Lung (tissue), 12 donors: Measurements from ENCODE around the gene TMEM181. TPM values are rescaled to one million over a fixed set of nuclear protein-coding genes. Genes with fewer than 3 reads are reported as not detected.

Source experiments
- ATAC-seq: fragments of 200-7000 bp; cut with Tn5 transposase; one replicate; pipeline ENCODE4 v1.9.1; 2020; ENCODE audit warnings: moderate number of reproducible peaks; ENCODE audit not compliant: insufficient read depth, low FRiP score
- DNase-seq, 3 donors: peaks; one replicate each; pipeline ENCODE4 v3.0.0-alpha.2; 2013 to 2017
- H3K27ac ChIP-seq, 2 donors: one replicate each; pipeline ENCODE4 v1.5.1; 2013; ENCODE audit warnings: mild to moderate bottlenecking in 2 of 2, moderate library complexity in 2 of 2, control low read depth in 1 of 2, inconsistent platforms in 1 of 2, low read depth in 1 of 2, low read length in 1 of 2
- H3K27me3 ChIP-seq, 3 donors: one replicate each; pipeline ENCODE4 v1.5.1; 2013; ENCODE audit warnings: low read length in 2 of 3; ENCODE audit not compliant: control insufficient read depth in 3 of 3, insufficient read depth in 3 of 3
- H3K36me3 ChIP-seq, 4 donors: one replicate each; pipeline ENCODE4 v1.5.1; 2013; ENCODE audit warnings: low read length in 4 of 4, mild to moderate bottlenecking in 1 of 4, moderate library complexity in 1 of 4; ENCODE audit not compliant: control insufficient read depth in 4 of 4, insufficient read depth in 4 of 4
- H3K4me1 ChIP-seq, 5 donors: one replicate each; pipeline ENCODE4 v1.5.1; 2013; ENCODE audit warnings: low read length in 5 of 5, mild to moderate bottlenecking in 2 of 5, moderate library complexity in 1 of 5; ENCODE audit not compliant: control insufficient read depth in 5 of 5, insufficient read depth in 5 of 5
- H3K4me3 ChIP-seq: one replicate; pipeline ENCODE4 v1.5.1; 2013; ENCODE audit warnings: mild to moderate bottlenecking, control low read depth, moderate library complexity
- H3K9ac ChIP-seq, 2 donors: one replicate each; pipeline ENCODE4 v1.5.1; 2013; ENCODE audit warnings: low read length in 2 of 2, control low read depth in 1 of 2; ENCODE audit not compliant: insufficient read depth in 1 of 2
- H3K9me3 ChIP-seq, 4 donors: one replicate each; pipeline ENCODE4 v1.5.1; 2013; ENCODE audit warnings: low read length in 3 of 4, mild to moderate bottlenecking in 1 of 4, moderate library complexity in 1 of 4; ENCODE audit not compliant: control insufficient read depth in 4 of 4, insufficient read depth in 3 of 4
- CTCF ChIP-seq: IDR thresholded peaks from 2 replicates; pipeline ENCODE4 v1.5.1; 2012; ENCODE audit warnings: mild to moderate bottlenecking; ENCODE audit errors: control extremely low read depth, extremely low read depth
- WGBS, 2 donors: extraction: QIAGEN DNeasy Blood & Tissue Kit; methylation state at CpG; one replicate each; pipeline ENCODE4 v1.1.7; 2013; 5-methylcytosine and 5-hydroxymethylcytosine counted together
- polyA plus RNA-seq, 2 donors: library from polyadenylated mRNA; stranded (reverse); fragments of 200-250 nt; gene quantifications; one replicate each; pipeline ENCODE4 v1.2.1, GENCODE V29; 2013
- total RNA-seq, 2 donors: library from RNA; depleted of rRNA in 1 of 2; stranded (reverse); fragments of >200 nt in 1 of 2; gene quantifications; one replicate each; pipeline ENCODE4 v1.2.1, GENCODE V29; 2014 to 2021
- donor health status: control.
- donor health status: control.
- donor health status: Bipolar disorder and iron deficiency.
- donor health status: healthy.
- donor health status: DM: yes; HTN: yes; CAD: no.

The TMEM181 gene
- total and polyA plus RNA-seq, 4 donors = 14.5 to 28.5 (median 20.5) TPM

GRCh38 chr6:158626360-158627167, 66.7 kb downstream of the TMEM181 start:
- Histone ChIP-seq H3K27me3 (no peaks in the 10 kb centered on the region), H3K4me1 (peaks cover 0 to 28% (median 5%) of the 10 kb centered on the region in 5 donors), H3K9ac (no peak overlapping the region), H3K9me3 (no peaks in the 10 kb centered on the region), H3K36me3 (peaks cover 3 to 58% (median 12%) of the 10 kb centered on the region in 4 donors), H3K27ac (no peak overlapping the region), H3K4me3 (no peak overlapping the region)
- ATAC-seq (no peak), DNase-seq (no peak)
- TF ChIP-seq CTCF = no peak
- 90 to 94% methylated on average over 6 of the region's 6 CpGs for WGBS, 2 donors

GRCh38 chr6:158627168-158627939, 67.5 kb downstream of the TMEM181 start:
- 93 to 95% methylated on average over 20 of the region's 20 CpGs for WGBS, 2 donors
- no peak for DNase-seq
- Histone ChIP-seq H3K36me3 (peaks cover 0 to 51% (median 12%) of the 10 kb centered on the region in 4 donors), H3K27me3 (no peaks in the 10 kb centered on the region), H3K9me3 (no peaks in the 10 kb centered on the region), H3K27ac (no peak overlapping the region), H3K4me1 (peaks cover 0 to 31% (median 9%) of the 10 kb centered on the region in 5 donors), H3K9ac (no peak overlapping the region), H3K4me3 (no peak overlapping the region)
- ATAC-seq = no peak
- no peak for TF ChIP-seq CTCF

GRCh38 chr6:158627940-158628211, 68.0 kb downstream of the TMEM181 start:
- Histone ChIP-seq H3K36me3 (peaks cover 0 to 49% (median 12%) of the 10 kb centered on the region in 4 donors), H3K27ac (no peak overlapping the region), H3K4me3 (no peak overlapping the region), H3K9me3 (no peaks in the 10 kb centered on the region), H3K4me1 (peaks cover 0 to 26% (median 9%) of the 10 kb centered on the region in 5 donors), H3K27me3 (no peaks in the 10 kb centered on the region), H3K9ac (no peak overlapping the region)
- 88 to 91% methylated on average over 9 of the region's 9 CpGs for WGBS, 2 donors
- ATAC-seq (no peak), DNase-seq (no peak)
- no peak for TF ChIP-seq CTCF
